GM12878 (cell line): ENCODE results near the gene ZNF543. TPM values are rescaled to one million over a fixed set of nuclear protein-coding genes. Genes with fewer than 3 reads are reported as not detected.

Experiments
- ATF7 ChIP-seq: fragments of 450-650 bp; IDR thresholded peaks from 2 replicates; pipeline ENCODE4 v1.6.1; 2016; ENCODE audit warnings: low read depth, mild to moderate bottlenecking
- BCL11A ChIP-seq: IDR thresholded peaks from 2 replicates; pipeline ENCODE4 v1.6.1; 2011; ENCODE audit warnings: low read depth, low read length
- CHD1 ChIP-seq: IDR thresholded peaks from 2 replicates; pipeline ENCODE4 v1.6.1; 2012; ENCODE audit warnings: low read depth, low read length, improper control_type of control experiment
- CREM ChIP-seq: IDR thresholded peaks from 2 replicates; pipeline ENCODE4 v1.6.1; 2014; ENCODE audit warnings: antibody characterized with exemption, low read depth
- E4F1 ChIP-seq: fragments of 450-650 bp; IDR thresholded peaks from 2 replicates; pipeline ENCODE4 v1.6.1; 2018; ENCODE audit warnings: borderline replicate concordance, mild to moderate bottlenecking; ENCODE audit not compliant: partially characterized antibody
- FOXM1 ChIP-seq: IDR thresholded peaks from 2 replicates; pipeline ENCODE4 v1.6.1; 2012; ENCODE audit warnings: low read depth, mild to moderate bottlenecking, inconsistent platforms, low read length, moderate library complexity
- GABPA ChIP-seq: IDR thresholded peaks from 2 replicates; pipeline ENCODE4 v1.6.1; 2014; ENCODE audit warnings: antibody characterized with exemption, low read depth, mild to moderate bottlenecking, inconsistent platforms
- IKZF2 ChIP-seq, 2 experiments: fragments of 450-650 bp; IDR thresholded peaks; 2 replicates each; pipeline ENCODE4 v1.6.1; 2017; ENCODE audit warnings: mild to moderate bottlenecking in 2 of 2, moderate library complexity in 2 of 2
- JUND ChIP-seq: IDR thresholded peaks from 2 replicates; pipeline ENCODE4 v1.6.1; 2012; ENCODE audit warnings: low read depth, mild to moderate bottlenecking, low read length, improper control_type of control experiment, moderate library complexity
- MLLT1 ChIP-seq: fragments of 450-650 bp; IDR thresholded peaks from 2 replicates; pipeline ENCODE4 v1.6.1; 2016; ENCODE audit warnings: mild to moderate bottlenecking
- MYB ChIP-seq: fragments of 150-350 bp; IDR thresholded peaks from 2 replicates; pipeline ENCODE4 v1.6.1; 2014; ENCODE audit warnings: mild to moderate bottlenecking, low read depth, low read length, borderline replicate concordance
- NR2C1 ChIP-seq: fragments of 450-650 bp; IDR thresholded peaks from 2 replicates; pipeline ENCODE4 v1.6.1; 2017; ENCODE audit warnings: antibody characterized with exemption, mild to moderate bottlenecking, moderate library complexity
- PKNOX1 ChIP-seq: fragments of 450-650 bp; IDR thresholded peaks from 2 replicates; pipeline ENCODE4 v1.6.1; 2016; ENCODE audit warnings: mild to moderate bottlenecking
- POLR2A ChIP-seq: IDR thresholded peaks from 2 replicates; pipeline ENCODE4 v1.6.1; 2011; ENCODE audit warnings: low read depth, mild to moderate bottlenecking, low read length
- RELA ChIP-seq: fragments of 450-650 bp; IDR thresholded peaks from 2 replicates; pipeline ENCODE4 v1.8.0; 2014; ENCODE audit warnings: borderline replicate concordance; ENCODE audit not compliant: partially characterized antibody
- RFX5 ChIP-seq: IDR thresholded peaks from 2 replicates; pipeline ENCODE4 v1.6.1; 2011; ENCODE audit warnings: low read depth, low read length, improper control_type of control experiment
- SUPT20H ChIP-seq: IDR thresholded peaks from 2 replicates; pipeline ENCODE4 v1.6.1; 2011; ENCODE audit warnings: low read depth, mild to moderate bottlenecking, low read length, moderate library complexity, borderline replicate concordance; ENCODE audit not compliant: control insufficient read depth
- ZBTB40 ChIP-seq: fragments of 450-650 bp; IDR thresholded peaks from 2 replicates; pipeline ENCODE4 v1.6.1; 2016; ENCODE audit warnings: mild to moderate bottlenecking, moderate library complexity, borderline replicate concordance
- polyA plus RNA-seq, 11 experiments: library from polyadenylated mRNA; depleted of rRNA in 4 of 11; unstranded in 6 of 11; stranded (reverse) in 5 of 11; fragments of >200 nt; fragmentation: Nextera tagmentation in 4 of 11; fragmentation: Illumina TruSeq in 1 of 11; extraction: Ambion mirVana in 4 of 11; extraction: Trizol in 1 of 11; gene quantifications; 1 replicate in 1 of 11; 2 replicates in 10 of 11; pipeline versions ENCODE4 v1.2.1 to v1.2.3, GENCODE V29; 2011 to 2016; ENCODE audit warnings: inconsistent platforms in 2 of 11, missing spikeins in 2 of 11, low read depth in 1 of 11
- total RNA-seq, 4 experiments: library from RNA; depleted of rRNA in 3 of 4; stranded (reverse); fragments of >200 nt in 3 of 4; fragmentation: Illumina TruSeq in 1 of 4; extraction: Trizol in 1 of 4; gene quantifications; 2 replicates each; pipeline versions ENCODE4 v1.2.1 to v1.2.3, GENCODE V29; 2013 to 2021
- TF ChIP-seq, protein P1 (sequence below): fragments of 450-650 bp; IDR thresholded peaks from 2 replicates; pipeline ENCODE4 v1.6.1; 2017; ENCODE audit warnings: borderline replicate concordance

The ZNF543 gene
- total and polyA plus RNA-seq, 10 of the 15 experiments (the other 5 are each of a cell fraction or from before 2014, with no cell fraction given), result 0.53 to 9.0 (median 3.5) TPM

GRCh38 chr19:57280165-57280961, 39.9 kb upstream of the ZNF543 start, which contains the start of gene ZNF460 (continued):
- TF ChIP-seq NR2C1, result peak; percentile 66
- TF ChIP-seq POLR2A, result peak; percentile 94
- peak; percentile 99 for TF ChIP-seq ATF7
- TF ChIP-seq ZBTB40, result peak; percentile 92
- TF ChIP-seq MLLT1, result no peak
- no peak for TF ChIP-seq MYB
- peak; percentile 92 for TF ChIP-seq GABPA
- TF ChIP-seq SUPT20H, result no peak
- peak; percentile 55 for TF ChIP-seq RELA
- TF ChIP-seq FOXM1, result no peak
- no peak for TF ChIP-seq BCL11A
- peak; percentile 88 for TF ChIP-seq JUND
- peak; percentile 98 for TF ChIP-seq CREM
- TF ChIP-seq, protein P1, sequence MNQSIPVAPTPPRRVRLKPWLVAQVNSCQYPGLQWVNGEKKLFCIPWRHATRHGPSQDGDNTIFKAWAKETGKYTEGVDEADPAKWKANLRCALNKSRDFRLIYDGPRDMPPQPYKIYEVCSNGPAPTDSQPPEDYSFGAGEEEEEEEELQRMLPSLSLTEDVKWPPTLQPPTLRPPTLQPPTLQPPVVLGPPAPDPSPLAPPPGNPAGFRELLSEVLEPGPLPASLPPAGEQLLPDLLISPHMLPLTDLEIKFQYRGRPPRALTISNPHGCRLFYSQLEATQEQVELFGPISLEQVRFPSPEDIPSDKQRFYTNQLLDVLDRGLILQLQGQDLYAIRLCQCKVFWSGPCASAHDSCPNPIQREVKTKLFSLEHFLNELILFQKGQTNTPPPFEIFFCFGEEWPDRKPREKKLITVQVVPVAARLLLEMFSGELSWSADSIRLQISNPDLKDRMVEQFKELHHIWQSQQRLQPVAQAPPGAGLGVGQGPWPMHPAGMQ, result no peak
- no peak; a peak in 1 of 4 replicates for TF ChIP-seq IKZF2 (IDR thresholded peaks at IDR 0.05)
- TF ChIP-seq CHD1, result 0 out of 2 replicates have a peak, but pooled peaks have one; percentile 89
- no peak for TF ChIP-seq RFX5
- TF ChIP-seq E4F1, result peak; percentile 20
- peak; percentile 72 for TF ChIP-seq PKNOX1
